Measurements from ENCODE around the gene HSD17B14. TPM values are rescaled to one million over a fixed set of nuclear protein-coding genes. Genes with fewer than 3 reads are reported as not detected.

Gene HSD17B14
- total RNA-seq, 2 donors from 2014 or later, result 43.0 to 81.0 TPM

DNA sequence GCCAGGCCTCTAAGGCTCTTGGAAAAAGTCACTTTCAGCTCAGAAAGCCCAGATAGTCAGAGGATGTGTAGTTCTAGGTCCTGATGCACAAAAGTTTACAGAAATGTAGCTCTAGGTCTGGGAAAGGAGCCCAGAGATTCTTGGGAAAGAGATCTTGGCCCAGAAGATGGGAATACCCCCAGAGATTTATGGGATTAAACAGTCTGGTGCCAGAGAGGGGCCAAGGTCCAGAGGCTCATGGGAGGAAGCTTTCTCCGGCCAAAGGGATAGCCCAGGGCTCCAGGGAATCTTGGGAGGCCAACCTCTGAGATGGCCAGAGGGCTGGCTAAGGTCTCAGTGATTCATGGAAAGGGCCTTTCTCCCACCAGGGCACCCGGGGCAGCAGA, 40.6 kb downstream of the HSD17B14 start:
- H3K27me3 Mint-ChIP-seq (ENCODE audit: insufficient read depth), result no peaks in the 10 kb centered on the region
- no peak overlapping the region for H3K9ac ChIP-seq (ENCODE audit: extremely low read depth, low read length, poor library complexity, severe bottlenecking)
- H3K27ac ChIP-seq (ENCODE audit: low read depth, low read length), result no peak overlapping the region
- no peak for DNase-seq
- no peaks in the 10 kb centered on the region for H3K9me3 ChIP-seq (ENCODE audit: control insufficient read depth, low read length)
- peak overlapping the region; percentile 80 for H3K4me3 ChIP-seq (ENCODE audit: low read length)
- peaks cover 7% of the 10 kb centered on the region for H3K4me1 Mint-ChIP-seq
- H3K9me3 Mint-ChIP-seq, result no peaks in the 10 kb centered on the region
- WGBS, 2 experiments (ENCODE audit: insufficient coverage in 1 of 2, insufficient read length in 1 of 2), result 84 to 89% methylated on average over 2 of the region's 2 CpGs
- peaks cover 4% of the 10 kb centered on the region for H3K4me1 ChIP-seq (ENCODE audit: control insufficient read depth, insufficient read depth, low read length)
- H3K27ac Mint-ChIP-seq, result peak overlapping the region; percentile 99
- H3K4me3 Mint-ChIP-seq, result peak overlapping the region; percentile 79
- TF ChIP-seq, protein P1, sequence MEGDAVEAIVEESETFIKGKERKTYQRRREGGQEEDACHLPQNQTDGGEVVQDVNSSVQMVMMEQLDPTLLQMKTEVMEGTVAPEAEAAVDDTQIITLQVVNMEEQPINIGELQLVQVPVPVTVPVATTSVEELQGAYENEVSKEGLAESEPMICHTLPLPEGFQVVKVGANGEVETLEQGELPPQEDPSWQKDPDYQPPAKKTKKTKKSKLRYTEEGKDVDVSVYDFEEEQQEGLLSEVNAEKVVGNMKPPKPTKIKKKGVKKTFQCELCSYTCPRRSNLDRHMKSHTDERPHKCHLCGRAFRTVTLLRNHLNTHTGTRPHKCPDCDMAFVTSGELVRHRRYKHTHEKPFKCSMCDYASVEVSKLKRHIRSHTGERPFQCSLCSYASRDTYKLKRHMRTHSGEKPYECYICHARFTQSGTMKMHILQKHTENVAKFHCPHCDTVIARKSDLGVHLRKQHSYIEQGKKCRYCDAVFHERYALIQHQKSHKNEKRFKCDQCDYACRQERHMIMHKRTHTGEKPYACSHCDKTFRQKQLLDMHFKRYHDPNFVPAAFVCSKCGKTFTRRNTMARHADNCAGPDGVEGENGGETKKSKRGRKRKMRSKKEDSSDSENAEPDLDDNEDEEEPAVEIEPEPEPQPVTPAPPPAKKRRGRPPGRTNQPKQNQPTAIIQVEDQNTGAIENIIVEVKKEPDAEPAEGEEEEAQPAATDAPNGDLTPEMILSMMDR (conservative IDR thresholded peaks at IDR 0.05), result no peak
- no peaks in the 10 kb centered on the region for H3K36me3 ChIP-seq (ENCODE audit: control insufficient read depth, insufficient read depth, low read length)
- no peaks in the 10 kb centered on the region for H3K27me3 ChIP-seq (ENCODE audit: control insufficient read depth, insufficient read depth, low read length, poor library complexity, severe bottlenecking)
- H3K36me3 Mint-ChIP-seq (ENCODE audit: low read depth), result peaks cover 9% of the 10 kb centered on the region

DNA sequence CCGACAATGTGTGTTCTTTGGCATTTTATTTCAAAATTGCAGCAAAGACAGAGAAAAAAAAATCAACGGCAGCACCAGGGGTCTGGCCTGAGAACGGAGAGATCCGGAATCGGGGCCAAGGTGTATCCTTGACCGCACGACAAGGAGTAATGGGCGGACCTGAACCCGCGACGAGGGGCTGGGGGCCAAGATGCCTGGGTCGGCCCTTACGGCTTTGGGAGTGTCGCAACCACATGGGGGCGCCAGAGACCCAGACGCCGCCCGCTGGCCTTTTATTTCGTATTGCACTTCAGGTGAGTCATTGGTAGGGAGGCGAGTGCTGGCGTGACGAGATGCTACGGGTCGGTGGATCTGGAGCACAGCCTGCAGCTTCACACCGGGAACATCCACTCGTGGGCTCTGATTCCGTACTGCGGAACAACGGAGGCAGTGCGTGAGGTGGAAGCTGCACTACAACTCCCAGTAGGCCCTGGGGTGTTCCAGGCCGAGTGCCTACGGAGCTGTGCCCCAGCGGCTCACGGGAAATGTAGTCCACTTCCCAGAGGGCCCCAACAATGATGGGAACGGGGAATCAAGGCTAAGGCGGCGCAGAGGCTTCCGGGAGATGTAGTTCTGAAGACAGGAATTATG, 41.1 kb downstream of the HSD17B14 start:
- H3K4me3 Mint-ChIP-seq, result peak overlapping the region; percentile 79
- DNase-seq, result peak; percentile 97
- Histone ChIP-seq H3K9ac (ENCODE audit: extremely low read depth, low read length, poor library complexity, severe bottlenecking) (peak overlapping the region; percentile 50), H3K4me3 (ENCODE audit: low read length) (peak overlapping the region; percentile 80), H3K4me1 (ENCODE audit: control insufficient read depth, insufficient read depth, low read length) (peaks cover 4% of the 10 kb centered on the region), H3K36me3 (ENCODE audit: control insufficient read depth, insufficient read depth, low read length) (no peaks in the 10 kb centered on the region), H3K9me3 (ENCODE audit: control insufficient read depth, low read length) (no peaks in the 10 kb centered on the region), H3K27ac (ENCODE audit: low read depth, low read length) (peak overlapping the region; percentile 60), H3K27me3 (ENCODE audit: control insufficient read depth, insufficient read depth, low read length, poor library complexity, severe bottlenecking) (no peaks in the 10 kb centered on the region)
- peaks cover 6% of the 10 kb centered on the region for H3K36me3 Mint-ChIP-seq (ENCODE audit: low read depth)
- no peaks in the 10 kb centered on the region for H3K27me3 Mint-ChIP-seq (ENCODE audit: insufficient read depth)
- H3K9me3 Mint-ChIP-seq, result no peaks in the 10 kb centered on the region
- peak overlapping the region; percentile 99 for H3K27ac Mint-ChIP-seq
- TF ChIP-seq, protein P1 (conservative IDR thresholded peaks at IDR 0.05), result peak; percentile 99
- WGBS, 2 experiments (ENCODE audit: insufficient coverage in 1 of 2, insufficient read length in 1 of 2), result 4 to 5% methylated on average over 22 to 38 of the region's 38 CpGs
- H3K4me1 Mint-ChIP-seq, result peaks cover 7% of the 10 kb centered on the region

- 95 to 100% methylated on average over 4 to 6 of the region's 6 CpGs for WGBS, 2 experiments (ENCODE audit: insufficient coverage in 1 of 2, insufficient read length in 1 of 2)
- Mint-ChIP-seq H3K36me3 (ENCODE audit: low read depth) (peaks cover 5% of the 10 kb centered on the region), H3K27ac (peak overlapping the region; percentile 99)
Observed at GRCh38 chr19:48794291-48794690, 42.0 kb downstream of the HSD17B14 start.

More at GRCh38 chr19:48794291-48794690, 42.0 kb downstream of the HSD17B14 start:
- Histone ChIP-seq H3K36me3 (ENCODE audit: control insufficient read depth, insufficient read depth, low read length) (no peaks in the 10 kb centered on the region), H3K9ac (ENCODE audit: extremely low read depth, low read length, poor library complexity, severe bottlenecking) (no peak overlapping the region), H3K9me3 (ENCODE audit: control insufficient read depth, low read length) (no peaks in the 10 kb centered on the region), H3K27ac (ENCODE audit: low read depth, low read length) (no peak overlapping the region), H3K4me1 (ENCODE audit: control insufficient read depth, insufficient read depth, low read length) (peaks cover 4% of the 10 kb centered on the region), H3K4me3 (ENCODE audit: low read length) (no peak overlapping the region), H3K27me3 (ENCODE audit: control insufficient read depth, insufficient read depth, low read length, poor library complexity, severe bottlenecking) (no peaks in the 10 kb centered on the region)
- DNase-seq, result no peak
- Mint-ChIP-seq H3K4me1 (peaks cover 6% of the 10 kb centered on the region), H3K27me3 (ENCODE audit: insufficient read depth) (no peaks in the 10 kb centered on the region), H3K9me3 (no peaks in the 10 kb centered on the region), H3K4me3 (no peak overlapping the region)
- TF ChIP-seq, protein P1 (conservative IDR thresholded peaks at IDR 0.05), result no peak
